Stimulated activated CD8-positive, alpha-beta memory T cell treated with anti-CD3 and anti-CD28 coated beads, Interleukin-7, amount 100 ng/mL, for 24 hours (primary cell): ENCODE data around the gene ZC3H7B.
"Not testable (repeated sequence)": the region's sequence is repeated elsewhere in the genome, so short reads cannot be mapped to it uniquely, and the experiment has no call there.

Source experiments
- DNase-seq: peaks from one replicate; pipeline ENCODE4 v3.0.0-alpha.2; 2020; ENCODE audit warnings: low read depth

Gene ZC3H7B

GRCh38 chr22:41301085-41302020, at the start of gene ZC3H7B:
Gene ZC3H7B, plus strand, starts transcription at chr22:41301525. Its CDS starts 19,136 bp downstream, at chr22:41320661.
- peak; percentile 58 for DNase-seq

GRCh38 chr22:41252365-41252764, 49.0 kb upstream of the ZC3H7B start:
- DNase-seq: no peak

- DNase-seq: no peak
Observed at GRCh38 chr22:41254230-41254629, 47.1 kb upstream of the ZC3H7B start.

GRCh38 chr22:41256254-41257253, 44.8 kb upstream of the ZC3H7B start:
- no peak for DNase-seq

- DNase-seq: no peak
Observed at GRCh38 chr22:41257696-41258095, 43.6 kb upstream of the ZC3H7B start.

GRCh38 chr22:41259756-41260155, 41.6 kb upstream of the ZC3H7B start:
- not testable (repeated sequence) for DNase-seq

GRCh38 chr22:41260871-41261270, 40.5 kb upstream of the ZC3H7B start:
- no peak for DNase-seq

GRCh38 chr22:41261541-41262249, 39.6 kb upstream of the ZC3H7B start:
- DNase-seq: no peak

- no peak for DNase-seq
Observed at GRCh38 chr22:41262250-41262765, 39.0 kb upstream of the ZC3H7B start.

- DNase-seq: no peak
Observed at GRCh38 chr22:41263704-41264103, 37.6 kb upstream of the ZC3H7B start.

GRCh38 chr22:41264408-41264941, 36.9 kb upstream of the ZC3H7B start:
- no peak for DNase-seq

- no peak for DNase-seq
Observed at GRCh38 chr22:41267958-41268357, 33.4 kb upstream of the ZC3H7B start.

GRCh38 chr22:41271787-41272186, 29.5 kb upstream of the ZC3H7B start:
- DNase-seq: no peak

GRCh38 chr22:41273128-41273527, 28.2 kb upstream of the ZC3H7B start:
- no peak for DNase-seq

- no peak for DNase-seq
Observed at GRCh38 chr22:41274856-41275255, 26.5 kb upstream of the ZC3H7B start.

- no peak for DNase-seq
Observed at GRCh38 chr22:41280065-41280464, 21.3 kb upstream of the ZC3H7B start.

GRCh38 chr22:41280854-41281253, 20.5 kb upstream of the ZC3H7B start:
- DNase-seq: no peak

- DNase-seq: no peak
Observed at GRCh38 chr22:41284465-41284864, 16.9 kb upstream of the ZC3H7B start.

GRCh38 chr22:41285441-41285819, 15.9 kb upstream of the ZC3H7B start:
- peak; percentile 71 for DNase-seq

- peak; percentile 88 for DNase-seq
Observed at GRCh38 chr22:41285820-41286638, 15.3 kb upstream of the ZC3H7B start, which contains the start of gene RANGAP1. Gene RANGAP1, minus strand, starts transcription at chr22:41286187. Its CDS starts 5,143 bp downstream, at chr22:41281044.
